ENCODE results near the gene TYMP. TPM values are rescaled to one million over a fixed set of nuclear protein-coding genes. Genes with fewer than 3 reads are reported as not detected.

TYMP gene
- total and polyA plus RNA-seq, 2 donors (not counting 1 experiment from before 2014, with no cell fraction given) = 43.6 to 45.1 TPM

GRCh38 chr22:50481440-50482106 is 48.2 kb downstream of the TYMP start, which contains the start of gene ADM2:
ADM2 (plus strand) TSS chr22:50481543; CDS start chr22:50481848, 305 bp downstream.
- intact Hi-C loops (cut with micrococcal nuclease) = loop anchor here (1.0 kb wide), 1 partner anchor 11 kb away; no protein-coding TSS in a partner anchor
- POLR2A ChIA-PET = interaction anchor here (0.8 kb wide), 1 partner anchor 12 kb away, joined by 3 read pairs; no protein-coding TSS in a partner anchor
- DNase-seq (peak; percentile 66), ATAC-seq (ENCODE audit: low read depth) (peak; percentile 82)
- Histone ChIP-seq H3K9ac (ENCODE audit: low read length) (peak within 1 kb of the TSS; percentile 61), H3K36me3 (replicated peaks in 1 of 2; ENCODE audit: control extremely low read depth in 1 of 2, control insufficient read depth in 1 of 2, extremely low read depth in 1 of 2, insufficient read depth in 2 of 2, low read length in 1 of 2) (no peaks in the 10 kb centered on the region), H3K4me2 (replicated peaks; ENCODE audit: low read depth, low read length, poor library complexity, severe bottlenecking) (peak within 1 kb of the TSS; percentile 90), H4K20me1 (ENCODE audit: control insufficient read depth, insufficient read depth, low read length, poor library complexity, severe bottlenecking) (peaks cover 5% of the 10 kb centered on the region), H3K27me3 (replicated peaks in 1 of 4; ENCODE audit: control extremely low read depth in 1 of 4, control insufficient read depth in 3 of 4, insufficient read depth in 4 of 4, low read length in 3 of 4) (peaks cover 0 to 26% (median 7%) of the 10 kb centered on the region in 4 experiments), H3K79me2 (ENCODE audit: control insufficient read depth, insufficient read depth, low read length) (peaks cover 4% of the 10 kb centered on the region), H3K4me1 (ENCODE audit: control insufficient read depth in 2 of 2, insufficient read depth in 2 of 2, low read length in 2 of 2) (peaks cover 16 to 31% of the 10 kb centered on the region in 2 donors), H3K9me3 (ENCODE audit: control extremely low read depth in 1 of 3, control insufficient read depth in 2 of 3, insufficient read depth in 1 of 3, low read length in 2 of 3) (peaks cover 0 to 3% (median 0%) of the 10 kb centered on the region in 3 donors), H2AFZ (ENCODE audit: insufficient read depth, low read depth, low read length, poor library complexity, severe bottlenecking) (peak within 1 kb of the TSS; percentile 72), H3K4me3 (ENCODE audit: control extremely low read depth in 1 of 5, extremely low read depth in 1 of 5, insufficient read depth in 1 of 5, low read depth in 2 of 5, low read length in 4 of 5) (peak within 1 kb of the TSS in 4 of 5 experiments; percentile 24 to 62 (median 51)), H3K27ac (ENCODE audit: low read length in 2 of 2) (no peak within 1 kb of the TSS)
- CTCF ChIA-PET = interaction anchor here (1.7 kb wide), 1 partner anchor 44 kb away, joined by 4 read pairs; the partner anchor contains the start of gene SCO2
- no peaks in the 10 kb centered on the region for H3K9me3 Mint-ChIP-seq (ENCODE audit: insufficient read depth)
- peak within 1 kb of the TSS; percentile 20 for H3K27ac Mint-ChIP-seq
- H3K27me3 Mint-ChIP-seq = peaks cover 4% of the 10 kb centered on the region
- H3K4me3 Mint-ChIP-seq = peak within 1 kb of the TSS; percentile 81
- TF ChIP-seq EZH2 (IDR thresholded peaks at IDR 0.05; ENCODE audit: borderline replicate concordance, insufficient read depth, low read depth, low read length, poor library complexity, severe bottlenecking) = no peak
- no peak for TF ChIP-seq CTCF (IDR thresholded peaks at IDR 0.05)
- WGBS (ENCODE audit: insufficient coverage) = 2% methylated on average over 67 of the region's 70 CpGs
- peaks cover 25% of the 10 kb centered on the region for H3K4me1 Mint-ChIP-seq

- Histone ChIP-seq H3K9me3 (ENCODE audit: control extremely low read depth in 1 of 3, control insufficient read depth in 2 of 3, insufficient read depth in 1 of 3, low read length in 2 of 3) (peaks cover 0 to 3% (median 0%) of the 10 kb centered on the region in 3 donors), H4K20me1 (ENCODE audit: control insufficient read depth, insufficient read depth, low read length, poor library complexity, severe bottlenecking) (peaks cover 5% of the 10 kb centered on the region), H3K79me2 (ENCODE audit: control insufficient read depth, insufficient read depth, low read length) (peaks cover 4% of the 10 kb centered on the region), H3K36me3 (replicated peaks in 1 of 2; ENCODE audit: control extremely low read depth in 1 of 2, control insufficient read depth in 1 of 2, extremely low read depth in 1 of 2, insufficient read depth in 2 of 2, low read length in 1 of 2) (no peaks in the 10 kb centered on the region), H3K4me1 (ENCODE audit: control insufficient read depth in 2 of 2, insufficient read depth in 2 of 2, low read length in 2 of 2) (peaks cover 16 to 31% of the 10 kb centered on the region in 2 donors), H3K27me3 (replicated peaks in 1 of 4; ENCODE audit: control extremely low read depth in 1 of 4, control insufficient read depth in 3 of 4, insufficient read depth in 4 of 4, low read length in 3 of 4) (peaks cover 0 to 26% (median 7%) of the 10 kb centered on the region in 4 experiments), H2AFZ (ENCODE audit: insufficient read depth, low read depth, low read length, poor library complexity, severe bottlenecking) (peak overlapping the region; percentile 72), H3K4me2 (replicated peaks; ENCODE audit: low read depth, low read length, poor library complexity, severe bottlenecking) (peak overlapping the region; percentile 90), H3K4me3 (ENCODE audit: control extremely low read depth in 1 of 5, extremely low read depth in 1 of 5, insufficient read depth in 1 of 5, low read depth in 2 of 5, low read length in 4 of 5) (peak overlapping the region in 4 of 5 experiments; percentile 21 to 62 (median 51)), H3K9ac (ENCODE audit: low read length) (peak overlapping the region; percentile 61), H3K27ac (ENCODE audit: low read length in 2 of 2) (no peak overlapping the region)
- no peak overlapping the region for H3K27ac Mint-ChIP-seq
- H3K4me1 Mint-ChIP-seq = peaks cover 23% of the 10 kb centered on the region
- intact Hi-C loops (cut with micrococcal nuclease) = loop anchor here (1.0 kb wide), 1 partner anchor 11 kb away; no protein-coding TSS in a partner anchor
- H3K27me3 Mint-ChIP-seq = peaks cover 4% of the 10 kb centered on the region
- WGBS (ENCODE audit: insufficient coverage) = 8% methylated on average over 45 of the region's 45 CpGs
- H3K9me3 Mint-ChIP-seq (ENCODE audit: insufficient read depth) = no peaks in the 10 kb centered on the region
- H3K4me3 Mint-ChIP-seq = peak overlapping the region; percentile 75
- DNase-seq (no peak), ATAC-seq (ENCODE audit: low read depth) (no peak)
- TF ChIP-seq EZH2 (IDR thresholded peaks at IDR 0.05; ENCODE audit: borderline replicate concordance, insufficient read depth, low read depth, low read length, poor library complexity, severe bottlenecking) (no peak), CTCF (IDR thresholded peaks at IDR 0.05) (no peak)
- CTCF ChIA-PET = interaction anchor here (1.7 kb wide), 1 partner anchor 44 kb away, joined by 4 read pairs; the partner anchor contains the start of gene SCO2
- POLR2A ChIA-PET = interaction anchor here (0.8 to 1.1 kb wide), 2 partner anchors 11 to 31 kb away, joined by 3 read pairs; no protein-coding TSS in a partner anchor
Measured at GRCh38 chr22:50481045-50481439, 48.8 kb downstream of the TYMP start.

Data from B cell (primary cell).